T-cell (primary cell): ENCODE data around the gene WDFY4. TPM values are rescaled to one million over a fixed set of nuclear protein-coding genes. Genes with fewer than 3 reads are reported as not detected.

Experiments
- ATAC-seq, 4 experiments: fragments of 200-7000 bp in 3 of 4; fragments of 150-1000 bp in 1 of 4; cut with Tn5 transposase; replicated peaks in 1 of 4; 1 replicate in 3 of 4; 2 replicates in 1 of 4; pipeline ENCODE4 v1.10.0; 2021; ENCODE audit warnings: moderate library complexity in 3 of 4, mild to moderate bottlenecking in 2 of 4, moderate number of reproducible peaks in 1 of 4
- CTCF ChIA-PET, 2 donors: fragments of 300-600 bp; sonication (Branson Sonifier 250); formaldehyde crosslinking; loops; one replicate each; lab custom pipeline; 2022; ENCODE audit warnings: antibody characterized with exemption in 2 of 2; lab: Charles Lee
- POLR2A ChIA-PET, 2 donors: fragments of 300-600 bp; sonication (Branson Sonifier 250); formaldehyde crosslinking; loops; one replicate each; lab custom pipeline; 2022; ENCODE audit warnings: antibody characterized with exemption in 2 of 2; lab: Charles Lee
- DNase-seq, 35 experiments: peaks; one replicate each; pipeline versions ENCODE4 v3.0.0 to v3.0.0-alpha.2; 2013 to 2023
- H3K27ac ChIP-seq: one replicate; pipeline ENCODE4 v1.5.1; 2013; ENCODE audit warnings: low read length
- H3K27me3 ChIP-seq, 2 experiments: replicated peaks in 1 of 2; 1 replicate in 1 of 2; 2 replicates in 1 of 2; pipeline versions ENCODE4 v1.6.1 to v1.7.0; 2013; ENCODE audit warnings: low read length in 1 of 2, mixed read lengths in 1 of 2; ENCODE audit not compliant: control insufficient read depth in 2 of 2, insufficient read depth in 2 of 2; ENCODE audit errors: extremely low read depth in 1 of 2
- H3K36me3 ChIP-seq, 2 donors: 1 replicate in 1 of 2; 2 replicates in 1 of 2; pipeline versions ENCODE4 v1.6.1 to v1.7.0; 2013; ENCODE audit warnings: low read length in 1 of 2; ENCODE audit not compliant: control insufficient read depth in 2 of 2, insufficient read depth in 1 of 2; ENCODE audit errors: extremely low read depth in 1 of 2
- H3K4me1 ChIP-seq, 2 experiments: 1 replicate in 1 of 2; 2 replicates in 1 of 2; pipeline versions ENCODE4 v1.6.1 to v1.7.0; 2013; ENCODE audit warnings: low read length in 2 of 2, mixed read lengths in 1 of 2; ENCODE audit not compliant: insufficient read depth in 2 of 2, control insufficient read depth in 1 of 2; ENCODE audit errors: extremely low read depth in 1 of 2
- H3K4me3 ChIP-seq, 2 donors: 1 replicate in 1 of 2; 2 replicates in 1 of 2; pipeline versions ENCODE4 v1.5.1 to v1.7.0; 2013; ENCODE audit warnings: mild to moderate bottlenecking in 2 of 2, low read length in 1 of 2, moderate library complexity in 1 of 2; ENCODE audit not compliant: control insufficient read depth in 1 of 2; ENCODE audit errors: extremely low read depth in 1 of 2
- H3K9me3 ChIP-seq: 2 replicates; pipeline ENCODE4 v1.7.0; 2013
- H3K27ac Mint-ChIP-seq, 2 donors: one replicate each; pipeline ENCODE4 v1.8.0; 2020 to 2021; ENCODE audit warnings: mild to moderate bottlenecking in 2 of 2, mixed read lengths in 2 of 2
- H3K27me3 Mint-ChIP-seq, 2 donors: one replicate each; pipeline ENCODE4 v1.8.0; 2021 to 2022; ENCODE audit warnings: mixed read lengths in 2 of 2
- H3K36me3 Mint-ChIP-seq: one replicate; pipeline ENCODE4 v1.8.0; 2021; ENCODE audit warnings: mixed read lengths
- H3K4me1 Mint-ChIP-seq, 3 donors: one replicate each; pipeline ENCODE4 v1.8.0; 2020 to 2022; ENCODE audit warnings: mixed read lengths in 3 of 3, mild to moderate bottlenecking in 1 of 3
- H3K4me3 Mint-ChIP-seq, 3 donors: one replicate each; pipeline ENCODE4 v1.8.0; 2020 to 2022; ENCODE audit warnings: mild to moderate bottlenecking in 3 of 3, mixed read lengths in 3 of 3, moderate library complexity in 3 of 3
- H3K9me3 Mint-ChIP-seq, 3 donors: one replicate each; pipeline ENCODE4 v1.8.0; 2020 to 2022; ENCODE audit warnings: mixed read lengths in 3 of 3
- WGBS: methylation state at CpG from one replicate; pipeline ENCODE4 v1.1.5; 2013; ENCODE audit warnings: missing lambda C conversion rate; ENCODE audit not compliant: insufficient coverage; 5-methylcytosine and 5-hydroxymethylcytosine counted together
- total RNA-seq, 35 experiments: library from RNA in 6 of 35; stranded (reverse) in 6 of 35; fragments of 120-200 nt in 1 of 35; gene quantifications; one replicate each; pipeline versions ENCODE4 v1.2.1 to v1.2.4 and lab custom pipeline; 2013 to 2026

The WDFY4 gene
- total RNA-seq, 5 donors from 2014 or later (not counting 1 experiment from before 2014, with no cell fraction given): 2.6 to 15.5 (median 4.2) TPM

DNA sequence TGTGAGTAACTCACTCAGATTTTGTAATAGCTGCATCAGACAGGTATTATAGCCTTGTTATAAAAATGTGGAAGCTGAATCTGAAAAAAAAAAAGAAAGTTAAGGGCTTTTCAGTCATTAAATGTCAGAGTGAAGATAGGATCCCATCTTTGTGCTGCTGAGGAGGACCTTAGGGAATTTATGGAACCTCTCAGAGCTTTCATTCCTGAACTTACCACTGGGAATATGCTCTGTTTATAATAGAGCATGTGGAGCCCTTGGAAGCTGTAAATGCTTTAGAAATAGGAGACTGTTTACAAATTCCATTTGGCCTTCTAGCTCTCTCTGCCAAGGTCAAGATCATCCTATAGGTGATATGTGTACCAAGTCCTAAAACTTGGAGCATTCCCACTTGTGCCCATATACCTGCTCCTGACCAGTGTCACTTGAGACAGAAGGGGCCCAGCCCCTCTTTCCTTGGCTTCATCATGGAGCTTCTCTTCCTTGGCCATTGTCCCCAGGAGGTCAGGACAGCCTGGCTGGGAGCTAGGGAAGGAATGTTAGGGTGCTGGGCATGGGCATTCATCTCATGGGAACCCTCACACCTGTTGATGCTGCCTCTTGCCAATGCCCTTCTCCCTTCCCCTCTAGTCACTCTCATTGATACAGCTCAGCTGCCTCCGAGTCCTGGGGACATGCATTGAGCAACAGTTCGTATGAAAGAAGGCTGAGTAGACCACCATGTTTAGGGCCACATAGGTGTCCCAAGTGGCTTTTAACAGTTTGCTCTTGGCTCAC, 149.7 kb downstream of the WDFY4 start:
- ChIA-PET CTCF (no interaction called here), POLR2A (no interaction called here)
- DNase-seq (no peak), ATAC-seq (no peak)
- peaks cover 0 to 7% (median 3%) of the 10 kb centered on the region in 3 donors for H3K9me3 Mint-ChIP-seq
- WGBS: 100% methylated on average over 1 of the region's 2 CpGs
- H3K4me1 Mint-ChIP-seq: no peaks in the 10 kb centered on the region
- no peak overlapping the region for H3K4me3 Mint-ChIP-seq
- Histone ChIP-seq H3K27ac (no peak overlapping the region), H3K36me3 (peaks cover 0 to 2% of the 10 kb centered on the region in 2 donors), H3K4me1 (no peaks in the 10 kb centered on the region), H3K27me3 (peaks cover 0 to 8% of the 10 kb centered on the region in 2 experiments), H3K9me3 (no peaks in the 10 kb centered on the region), H3K4me3 (no peak overlapping the region)
- peaks cover 3% of the 10 kb centered on the region for H3K36me3 Mint-ChIP-seq
- H3K27me3 Mint-ChIP-seq: peaks cover 0 to 10% of the 10 kb centered on the region in 2 donors
- no peak overlapping the region for H3K27ac Mint-ChIP-seq

DNA sequence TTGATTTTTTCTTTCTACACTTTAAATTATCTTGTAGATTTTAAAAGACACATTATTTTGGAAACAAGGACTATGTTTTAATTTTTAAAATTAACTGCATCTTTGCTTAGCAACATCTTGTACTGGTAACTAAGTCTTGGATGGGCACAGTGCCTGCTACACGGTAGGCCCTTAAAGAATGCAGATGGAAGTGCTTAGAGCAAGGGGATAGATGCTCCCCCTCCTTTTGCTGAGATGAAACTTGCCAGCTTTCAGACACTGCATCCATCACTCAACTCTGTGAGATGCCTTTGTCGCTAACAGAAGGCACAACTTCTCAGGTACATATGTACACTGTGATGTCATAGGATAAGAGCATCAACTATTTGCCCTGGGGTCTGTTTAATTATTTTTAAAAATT, 151.1 kb downstream of the WDFY4 start:
- ATAC-seq: no peak
- H3K36me3 Mint-ChIP-seq: peaks cover 3% of the 10 kb centered on the region
- H3K4me1 Mint-ChIP-seq: no peaks in the 10 kb centered on the region
- Histone ChIP-seq H3K27me3 (peaks cover 0 to 8% of the 10 kb centered on the region in 2 experiments), H3K36me3 (peaks cover 0 to 2% of the 10 kb centered on the region in 2 donors), H3K4me3 (no peak overlapping the region), H3K4me1 (no peaks in the 10 kb centered on the region), H3K27ac (no peak overlapping the region), H3K9me3 (no peaks in the 10 kb centered on the region)
- 80% methylated on average over 1 of the region's 2 CpGs for WGBS
- DNase-seq: no peak
- CTCF ChIA-PET: no interaction called here
- H3K9me3 Mint-ChIP-seq: peaks cover 0 to 7% (median 3%) of the 10 kb centered on the region in 3 donors
- H3K27me3 Mint-ChIP-seq: peaks cover 0 to 9% of the 10 kb centered on the region in 2 donors
- H3K4me3 Mint-ChIP-seq: no peak overlapping the region
- POLR2A ChIA-PET: no interaction called here
- no peak overlapping the region for H3K27ac Mint-ChIP-seq

DNA sequence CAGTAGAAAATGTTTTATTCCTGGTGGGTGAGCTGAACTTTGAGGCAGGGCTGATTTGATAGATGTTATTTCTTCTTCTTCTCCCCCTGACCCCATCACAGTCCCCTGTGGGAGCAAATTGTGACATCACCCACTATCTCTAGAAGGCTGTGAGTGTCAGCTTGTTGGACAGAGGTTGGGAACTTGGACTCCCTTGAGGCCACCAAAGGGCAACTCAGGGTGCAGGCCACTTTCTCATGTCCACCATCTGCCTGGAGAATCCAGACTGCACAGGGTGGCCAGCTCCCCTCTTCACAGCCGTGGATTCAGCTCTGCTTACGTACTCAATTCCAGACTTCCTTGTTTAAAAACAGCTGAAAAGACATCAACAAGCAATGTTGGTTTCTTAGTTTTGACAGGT, 151.9 kb downstream of the WDFY4 start:
- no peak overlapping the region for H3K4me3 Mint-ChIP-seq
- no CpG with 5 or more reads among the region's 2 CpGs for WGBS
- peaks cover 0 to 2% of the 10 kb centered on the region in 2 donors for H3K36me3 ChIP-seq
- H3K27me3 Mint-ChIP-seq: peaks cover 0 to 9% of the 10 kb centered on the region in 2 donors
- no peak for ATAC-seq
- H3K9me3 Mint-ChIP-seq: peaks cover 0 to 7% (median 3%) of the 10 kb centered on the region in 3 donors
- no peak overlapping the region for H3K27ac Mint-ChIP-seq
- POLR2A ChIA-PET: no interaction called here
- no peaks in the 10 kb centered on the region for H3K4me1 ChIP-seq
- peaks cover 3% of the 10 kb centered on the region for H3K36me3 Mint-ChIP-seq
- no peaks in the 10 kb centered on the region for H3K4me1 Mint-ChIP-seq
- H3K9me3 ChIP-seq: no peaks in the 10 kb centered on the region
- CTCF ChIA-PET: no interaction called here
- H3K27me3 ChIP-seq: peaks cover 0 to 8% of the 10 kb centered on the region in 2 experiments
- H3K4me3 ChIP-seq: no peak overlapping the region
- no peak for DNase-seq
- no peak overlapping the region for H3K27ac ChIP-seq

DNA sequence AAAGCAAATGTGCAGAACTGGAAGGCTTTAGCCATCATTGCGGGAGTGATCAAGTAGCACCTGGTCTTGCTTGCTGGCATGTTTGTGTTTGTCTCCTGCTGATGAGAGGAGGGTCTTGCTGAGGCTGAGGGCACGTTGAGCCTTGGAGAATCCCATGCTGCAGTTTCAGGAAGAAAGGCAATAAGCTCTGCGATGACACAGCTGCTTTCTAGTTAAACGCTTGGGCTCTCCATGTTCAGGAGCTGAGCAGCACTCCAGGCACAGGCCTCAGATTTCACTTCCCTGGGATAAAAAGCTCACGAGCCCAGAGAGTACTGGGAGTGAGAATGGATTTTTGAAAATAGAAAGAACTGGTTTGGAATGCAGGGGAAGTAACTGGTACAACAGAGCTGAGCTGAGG, 154.2 kb downstream of the WDFY4 start:
- Mint-ChIP-seq H3K9me3 (no peaks in the 10 kb centered on the region), H3K4me3 (no peak overlapping the region), H3K27me3 (peaks cover 0 to 10% of the 10 kb centered on the region in 2 donors), H3K36me3 (no peaks in the 10 kb centered on the region), H3K27ac (no peak overlapping the region), H3K4me1 (no peaks in the 10 kb centered on the region)
- ChIA-PET CTCF (no interaction called here), POLR2A (no interaction called here)
- H3K36me3 ChIP-seq: peaks cover 0 to 2% of the 10 kb centered on the region in 2 donors
- H3K9me3 ChIP-seq: no peaks in the 10 kb centered on the region
- no peak overlapping the region for H3K4me3 ChIP-seq
- no peak overlapping the region for H3K27ac ChIP-seq
- ATAC-seq (no peak), DNase-seq (no peak)
- 78% methylated on average over 5 of the region's 5 CpGs for whole genome bisulfite sequencing
- H3K27me3 ChIP-seq: peaks cover 0 to 8% of the 10 kb centered on the region in 2 experiments
- no peaks in the 10 kb centered on the region for H3K4me1 ChIP-seq

DNA sequence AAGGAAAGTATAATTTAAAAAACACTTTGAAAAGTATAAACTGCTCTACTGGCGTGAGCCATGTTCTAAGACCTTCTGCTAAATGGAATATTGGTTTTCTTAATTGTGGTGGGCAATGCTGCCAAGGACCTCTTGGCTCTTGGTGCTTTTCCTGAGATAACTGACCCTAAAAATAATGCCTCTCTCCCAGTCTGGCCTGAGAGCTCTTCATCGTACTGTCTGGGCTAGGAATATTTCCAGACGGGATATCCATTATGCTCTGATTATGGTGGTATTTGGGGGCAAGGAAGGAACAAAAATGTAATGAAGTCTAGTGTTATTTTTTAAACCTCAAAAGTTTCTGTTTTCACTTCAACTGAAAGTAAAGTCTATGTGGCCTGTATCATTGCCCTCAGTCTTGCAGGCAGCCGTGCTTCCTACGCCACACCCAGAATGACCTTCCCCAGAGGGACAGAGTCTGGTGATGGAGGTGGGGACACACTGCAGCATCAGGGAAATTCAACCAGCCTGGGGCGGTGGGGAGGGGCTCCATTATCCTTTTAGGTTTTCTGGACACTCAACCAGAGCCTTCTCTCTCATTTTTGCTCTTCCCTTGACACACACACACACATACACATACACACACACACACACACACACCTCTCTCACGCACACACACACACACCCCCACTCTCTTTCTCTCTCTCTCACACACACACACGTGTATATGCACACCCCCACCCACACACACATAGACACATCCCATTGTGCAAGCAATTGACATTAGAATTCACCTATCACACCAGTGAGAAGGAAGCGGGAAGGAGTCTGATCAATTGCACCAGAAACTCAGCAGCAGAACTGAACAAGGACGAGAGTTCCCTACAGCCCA, 155.4 kb downstream of the WDFY4 start:
- Histone ChIP-seq H3K4me3 (no peak overlapping the region), H3K27ac (no peak overlapping the region), H3K36me3 (peaks cover 0 to under 1% of the 10 kb centered on the region in 2 donors), H3K9me3 (no peaks in the 10 kb centered on the region), H3K4me1 (no peaks in the 10 kb centered on the region), H3K27me3 (peaks cover 0 to 8% of the 10 kb centered on the region in 2 experiments)
- no peak overlapping the region for H3K27ac Mint-ChIP-seq
- ChIA-PET POLR2A (no interaction called here), CTCF (no interaction called here)
- no peaks in the 10 kb centered on the region for H3K4me1 Mint-ChIP-seq
- no peaks in the 10 kb centered on the region for H3K9me3 Mint-ChIP-seq
- H3K4me3 Mint-ChIP-seq: no peak overlapping the region
- DNase-seq: no peak
- H3K27me3 Mint-ChIP-seq: peaks cover 0 to 8% of the 10 kb centered on the region in 2 donors
- no peak for ATAC-seq
- no peaks in the 10 kb centered on the region for H3K36me3 Mint-ChIP-seq
- 100% methylated on average over 2 of the region's 10 CpGs for WGBS

DNA sequence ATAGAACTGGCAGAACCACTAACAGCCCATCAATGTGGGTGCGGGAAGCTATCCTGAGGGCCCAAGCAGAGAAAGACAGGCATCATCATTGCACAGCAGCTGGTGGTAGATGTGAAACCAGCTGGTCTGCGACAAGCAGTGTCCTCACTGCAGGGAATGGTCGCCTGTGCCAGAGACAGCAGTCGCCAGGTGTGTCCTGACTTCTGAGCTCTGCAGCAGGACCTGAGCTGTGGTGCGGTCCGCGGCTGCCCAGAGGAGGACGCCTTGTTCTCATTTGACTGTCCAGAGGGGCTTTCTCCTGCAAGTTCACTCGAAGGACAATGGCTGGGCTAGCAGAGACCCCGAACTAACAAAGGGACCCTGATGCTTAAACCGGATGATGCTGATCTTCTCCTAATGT, 157.6 kb downstream of the WDFY4 start:
- Mint-ChIP-seq H3K36me3 (no peaks in the 10 kb centered on the region), H3K27ac (no peak overlapping the region), H3K4me1 (no peaks in the 10 kb centered on the region), H3K9me3 (no peaks in the 10 kb centered on the region), H3K4me3 (no peak overlapping the region), H3K27me3 (peaks cover 0 to 4% of the 10 kb centered on the region in 2 donors)
- 76% methylated on average over 9 of the region's 11 CpGs for WGBS
- ChIA-PET POLR2A (no interaction called here), CTCF (no interaction called here)
- ATAC-seq (no peak), DNase-seq (no peak)
- Histone ChIP-seq H3K36me3 (no peaks in the 10 kb centered on the region), H3K9me3 (no peaks in the 10 kb centered on the region), H3K27ac (no peak overlapping the region), H3K4me1 (no peaks in the 10 kb centered on the region), H3K4me3 (no peak overlapping the region), H3K27me3 (peaks cover 0 to 5% of the 10 kb centered on the region in 2 experiments)
